NCI-H510A (cell line): ENCODE data around the gene PLCL1.
A peak's percentile ranks its signal among the peaks of the same experiment; 100 is the strongest.

Experiments used
- DNase-seq: peaks from one replicate; lab custom pipeline; 2025; lab: John Stamatoyannopoulos, UW

PLCL1 gene

DNA sequence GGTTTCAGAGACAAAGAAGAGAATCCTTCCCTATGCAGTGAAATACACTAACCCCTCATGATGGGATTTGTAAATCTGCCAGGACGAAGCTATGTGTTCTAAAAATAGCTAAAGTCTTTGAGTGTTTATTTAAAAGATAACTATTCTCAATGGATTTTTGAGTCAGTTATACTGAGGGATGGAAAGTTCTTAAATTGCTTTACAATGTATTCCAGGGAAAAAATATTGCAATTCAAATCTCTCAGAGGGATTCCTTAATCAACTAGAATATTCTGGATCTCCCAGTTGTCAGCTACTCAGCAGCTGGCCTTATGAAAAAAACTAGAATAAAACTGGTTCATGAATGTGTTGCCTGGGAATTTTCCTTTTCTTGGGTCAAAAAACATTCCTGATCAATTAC is 312.4 kb downstream of the PLCL1 start:
- DNase-seq: no peak

DNA sequence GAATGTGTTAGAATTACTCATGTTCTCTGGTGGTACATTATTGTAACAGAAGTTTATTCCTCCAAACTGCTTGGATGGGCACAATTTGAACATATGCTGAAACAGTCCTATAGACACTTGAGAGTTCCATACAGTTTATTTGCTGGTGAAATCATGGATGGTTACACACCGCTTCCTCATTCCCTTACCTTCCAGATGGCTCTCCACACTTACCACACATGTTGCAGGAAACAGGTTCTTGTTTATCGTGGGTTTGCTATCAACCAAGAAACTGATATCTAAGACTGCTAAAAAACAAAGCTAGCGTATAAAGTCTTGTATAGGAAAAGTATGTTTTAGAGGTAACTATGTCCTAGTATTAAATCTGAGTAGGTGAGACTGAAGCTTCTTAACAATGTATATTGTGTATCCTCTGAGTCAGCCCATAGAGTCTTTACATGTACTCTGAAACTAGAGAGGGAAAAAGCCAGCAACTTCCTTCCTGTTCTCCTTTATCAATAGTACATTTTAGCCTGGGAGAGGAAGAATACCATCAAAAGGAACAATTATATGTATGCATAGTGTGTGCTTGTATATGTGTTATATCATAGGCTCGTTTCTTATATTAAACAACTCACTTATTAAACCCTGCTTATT is 313.1 kb downstream of the PLCL1 start:
- no peak for DNase-seq

DNA sequence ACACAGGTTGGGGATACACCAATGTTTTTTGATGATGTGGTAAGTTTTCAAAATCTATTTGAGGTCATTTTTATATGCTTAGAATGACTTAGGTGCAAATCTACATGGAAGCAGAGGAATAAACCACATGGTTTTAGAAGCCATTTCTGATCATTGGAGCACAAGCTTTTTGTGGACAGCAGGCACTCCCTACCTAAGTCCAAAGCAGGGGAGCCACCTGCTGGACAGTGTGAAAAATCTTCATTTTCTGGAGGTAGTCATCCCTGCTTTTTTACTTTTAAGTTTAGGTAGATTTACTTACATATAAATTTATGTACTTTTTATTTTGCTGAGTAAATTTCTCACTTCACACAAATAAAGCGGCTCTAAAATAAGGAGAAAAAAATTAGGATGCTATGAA is 323.2 kb downstream of the PLCL1 start:
- peak; percentile 21 for DNase-seq

DNA sequence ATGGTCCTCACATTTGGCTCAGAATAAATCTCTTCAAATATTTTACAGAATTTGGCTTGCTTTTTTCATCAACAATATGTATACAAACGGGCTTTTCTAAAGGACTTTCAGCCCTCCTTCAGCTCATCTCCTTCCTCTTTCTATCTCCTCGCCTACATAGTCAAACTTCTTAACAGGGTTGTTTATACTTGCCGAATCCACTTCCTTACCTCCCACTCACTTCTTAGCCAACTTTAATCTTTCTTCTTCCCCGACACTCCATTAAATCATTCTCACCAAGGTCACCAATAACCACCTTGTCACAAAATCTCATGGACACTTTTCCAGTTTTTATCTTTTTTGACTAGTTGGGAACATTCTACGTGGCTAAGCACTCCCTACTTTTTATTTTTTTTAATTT is 325.2 kb downstream of the PLCL1 start:
- no peak for DNase-seq

DNA sequence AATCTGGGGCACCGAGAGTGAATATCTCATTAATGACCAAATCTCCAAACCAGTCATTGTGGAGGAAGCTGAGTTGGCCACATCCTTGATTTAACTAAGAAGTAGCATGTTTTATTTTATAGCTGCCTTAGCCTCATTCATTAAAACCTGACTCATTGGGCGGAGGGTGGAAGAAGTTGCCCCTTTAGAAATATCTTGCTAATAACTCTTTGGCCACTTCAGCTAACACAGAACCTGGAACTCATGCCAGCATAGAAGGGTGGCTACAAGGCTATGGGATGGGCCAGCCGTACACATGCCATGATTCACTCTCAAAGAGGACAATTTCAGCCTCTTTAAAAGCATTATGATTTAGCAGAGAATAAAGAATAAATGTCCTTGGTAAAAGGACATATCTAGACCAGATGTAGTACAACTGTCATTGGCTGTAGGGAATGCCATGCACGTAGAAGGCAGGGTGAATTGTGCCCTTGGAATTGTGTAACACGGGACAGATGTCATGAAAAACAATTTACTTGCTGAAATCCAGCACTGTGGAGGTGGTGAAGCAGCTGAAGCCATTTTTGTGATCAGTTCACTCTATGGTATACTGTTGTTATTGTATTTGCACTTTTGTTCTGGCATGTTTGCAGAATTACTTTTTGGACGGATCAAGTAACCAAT is 330.0 kb downstream of the PLCL1 start:
- no peak for DNase-seq

DNA sequence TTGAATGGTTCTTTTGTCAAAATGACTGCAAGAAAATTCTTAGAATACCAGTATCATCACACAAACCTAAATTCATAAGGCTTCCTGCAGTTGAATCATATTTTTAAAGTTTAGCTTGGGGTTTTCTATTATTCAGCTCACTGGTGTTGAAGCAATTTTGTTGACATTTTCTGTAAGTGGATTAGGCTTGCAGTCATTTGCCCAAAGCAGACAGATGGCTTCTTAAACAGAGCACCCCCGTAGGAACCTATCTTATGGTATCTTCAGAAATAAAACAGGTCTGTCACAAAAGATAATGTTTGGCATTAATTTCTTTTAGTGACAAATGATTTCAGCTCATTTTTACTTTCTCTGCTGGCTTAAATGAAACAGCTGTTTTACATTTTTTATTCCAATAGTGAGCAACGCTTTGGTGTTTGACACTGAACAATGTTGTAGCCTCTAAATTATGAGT is 331.1 kb downstream of the PLCL1 start:
- no peak for DNase-seq

DNA sequence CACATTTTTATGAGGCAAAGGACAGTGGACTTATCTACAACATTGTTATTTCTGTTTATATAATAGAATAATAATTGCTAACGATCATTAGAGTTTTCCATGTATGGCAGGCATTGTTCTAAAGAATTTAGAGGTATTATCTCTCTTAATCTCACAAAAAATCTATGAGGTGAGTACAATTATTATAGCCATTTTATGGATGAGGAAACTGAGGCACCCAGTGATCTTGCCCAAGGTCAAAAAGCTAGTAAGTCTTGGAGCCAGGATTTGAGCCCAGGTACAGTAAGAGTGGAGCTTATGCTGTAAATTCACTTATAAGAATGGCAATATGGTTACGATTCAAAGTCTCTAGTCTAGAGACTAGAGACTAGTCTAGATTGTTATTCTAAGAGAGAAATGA is 331.7 kb downstream of the PLCL1 start:
- no peak for DNase-seq

DNA sequence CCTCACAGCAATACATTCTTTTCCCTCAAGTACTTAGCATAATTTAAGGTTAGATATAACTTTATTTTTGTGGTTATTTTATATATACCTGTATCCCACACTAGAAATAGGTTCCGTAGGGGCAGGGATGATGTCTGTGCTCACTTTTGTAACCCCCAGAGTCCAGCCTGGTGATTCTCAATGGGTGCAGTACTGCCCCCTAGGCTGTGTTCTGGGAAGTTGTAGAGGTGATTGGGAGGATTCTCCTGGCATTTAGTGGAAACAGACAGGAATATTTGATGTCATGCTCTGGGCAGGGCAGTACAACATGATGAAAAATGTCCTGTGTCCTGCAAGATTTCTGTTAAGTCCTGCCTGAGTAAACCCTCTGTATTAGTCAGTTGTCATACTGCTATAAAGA is 333.3 kb downstream of the PLCL1 start:
- no peak for DNase-seq

DNA sequence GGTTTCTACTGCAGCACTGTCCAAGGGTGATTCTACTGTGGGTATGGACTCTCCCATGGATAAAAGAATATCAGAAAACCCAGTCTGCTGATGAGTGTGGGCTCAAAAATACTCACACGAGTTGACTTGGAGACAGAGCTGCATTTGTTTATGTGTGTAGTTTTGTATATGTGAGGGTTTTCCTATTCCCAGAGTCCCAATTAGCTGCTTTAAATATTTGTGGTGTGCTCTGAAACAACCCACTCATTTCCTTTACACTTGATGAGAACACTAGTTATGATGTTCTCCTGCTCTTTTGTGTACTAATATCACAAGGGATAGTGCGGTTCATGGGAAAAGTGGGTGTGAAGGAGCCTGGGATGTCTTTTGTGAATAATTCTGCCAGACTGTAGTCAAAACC is 337.3 kb downstream of the PLCL1 start:
- no peak for DNase-seq

DNA sequence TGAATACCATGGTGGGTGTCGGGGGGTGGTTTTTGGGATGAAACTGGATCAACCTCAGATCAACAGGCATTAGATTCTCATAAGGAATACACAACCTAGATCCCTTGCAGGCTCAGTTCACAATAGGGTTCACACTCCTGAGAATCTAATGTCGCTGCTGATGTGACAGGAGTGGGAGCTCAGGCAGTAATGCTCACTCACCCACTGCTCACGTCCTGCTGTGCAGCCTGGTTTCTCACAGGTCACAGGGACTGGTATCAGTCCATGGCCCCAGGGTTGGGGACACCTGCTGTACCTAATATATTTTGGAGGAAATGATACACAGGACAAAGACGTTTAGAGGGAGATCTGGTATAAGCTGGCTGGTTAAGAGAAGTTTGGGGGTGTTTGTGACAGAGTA is 338.8 kb downstream of the PLCL1 start:
- no peak for DNase-seq

DNA sequence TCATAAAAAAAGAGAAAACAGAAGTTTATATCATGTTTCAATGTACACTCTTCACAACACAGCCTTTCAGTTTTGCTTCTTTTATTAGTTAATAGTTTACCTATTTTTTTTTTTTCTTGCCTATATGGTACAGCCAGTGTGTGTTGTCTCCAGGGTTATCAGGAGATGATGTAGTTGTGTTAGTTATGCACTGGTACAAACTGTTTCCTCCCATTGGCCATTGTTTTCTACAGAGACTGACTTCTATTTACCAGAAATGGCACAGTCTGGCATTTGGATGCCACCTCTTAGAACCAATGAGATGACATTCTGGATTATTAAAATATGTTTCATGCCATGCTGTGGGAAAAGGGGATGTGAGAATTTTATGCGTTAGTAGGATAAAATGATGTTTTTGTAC is 339.4 kb downstream of the PLCL1 start:
- DNase-seq: no peak

DNA sequence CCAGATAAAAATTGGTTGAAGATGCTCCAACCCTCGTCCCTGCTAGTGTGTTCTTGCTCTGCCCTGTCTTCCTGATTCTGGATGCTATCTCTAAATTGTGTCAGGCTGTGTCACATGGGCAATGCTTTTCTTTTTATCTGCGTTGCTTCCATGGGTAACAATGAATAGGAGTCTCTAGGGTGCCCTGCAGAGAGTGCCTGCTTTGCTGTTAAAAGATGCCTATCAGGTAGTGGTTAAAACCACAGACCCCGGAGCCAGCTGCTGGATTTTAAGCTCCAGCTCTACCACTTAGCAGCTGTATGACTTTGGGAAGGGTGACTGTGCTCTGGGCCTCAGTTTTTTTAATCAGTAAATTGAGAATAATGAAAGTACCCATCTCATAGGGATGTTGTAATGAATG is 340.3 kb downstream of the PLCL1 start:
- no peak for DNase-seq

DNA sequence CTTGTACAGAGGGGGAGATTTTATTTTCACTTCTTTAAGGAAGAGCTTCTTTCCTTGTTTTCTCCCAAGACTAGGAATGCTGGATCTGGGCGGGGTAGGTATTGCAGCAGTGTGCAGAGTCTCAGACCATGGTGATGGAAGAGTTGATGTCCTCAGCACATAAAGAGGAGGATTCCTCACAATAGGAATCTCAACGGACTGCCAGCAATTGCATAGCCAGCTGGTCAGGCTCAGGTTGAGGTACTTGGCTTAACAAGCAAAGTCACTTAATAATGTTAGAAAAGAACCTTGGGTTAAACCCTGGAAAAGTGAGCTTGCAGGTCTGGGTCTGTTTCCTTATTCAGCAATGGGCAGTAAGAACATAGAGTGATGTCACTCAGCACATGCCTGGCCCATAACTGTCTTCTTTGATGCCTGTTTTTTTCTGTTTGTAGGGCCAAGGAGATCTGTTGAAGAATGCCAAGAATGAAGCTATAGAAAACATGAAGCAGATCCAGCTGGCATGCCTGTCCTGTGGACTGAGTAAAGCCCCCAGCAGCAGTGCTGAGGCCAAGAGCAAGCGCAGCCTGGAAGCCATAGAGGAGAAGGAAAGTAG is 342.1 kb downstream of the PLCL1 start:
- DNase-seq: no peak

DNA sequence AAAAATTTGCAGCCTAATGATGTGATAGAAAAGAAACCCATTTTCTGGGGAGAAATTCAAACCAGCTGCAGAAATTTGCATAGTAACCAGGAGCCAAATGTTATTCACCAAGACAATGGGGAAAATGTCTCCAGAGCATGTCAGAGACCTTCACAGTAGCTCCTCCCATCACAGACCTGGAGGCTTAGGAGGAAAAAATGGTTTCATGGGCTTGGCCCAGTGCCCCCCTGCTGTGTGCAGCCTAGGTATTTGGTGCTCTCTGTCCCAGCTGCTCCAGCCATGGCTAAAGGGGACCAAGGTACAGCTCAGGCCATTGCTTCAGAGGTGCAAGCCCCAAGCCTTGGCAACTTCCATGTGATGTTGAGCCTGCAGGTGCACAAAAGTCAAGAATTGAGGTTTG is 352.9 kb downstream of the PLCL1 start:
- no peak for DNase-seq

DNA sequence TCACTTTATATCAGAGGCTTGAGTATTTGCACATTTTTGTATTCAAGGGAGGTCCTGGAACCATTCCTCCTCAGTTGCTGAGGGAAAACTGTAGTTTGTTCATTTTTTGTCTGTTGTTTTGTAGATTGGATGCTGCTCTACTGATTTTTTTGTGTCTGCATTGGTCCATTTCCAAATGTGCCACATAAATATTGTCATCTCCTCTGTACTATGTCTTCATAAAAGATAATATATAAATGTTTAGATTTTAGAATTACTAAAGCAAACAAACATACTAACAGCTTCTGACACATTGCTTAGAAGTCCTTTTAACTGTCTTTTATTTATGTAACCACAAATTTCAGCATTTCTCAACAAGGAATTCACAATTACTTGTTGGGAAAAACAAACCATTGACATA is 356.8 kb downstream of the PLCL1 start:
- no peak for DNase-seq

DNA sequence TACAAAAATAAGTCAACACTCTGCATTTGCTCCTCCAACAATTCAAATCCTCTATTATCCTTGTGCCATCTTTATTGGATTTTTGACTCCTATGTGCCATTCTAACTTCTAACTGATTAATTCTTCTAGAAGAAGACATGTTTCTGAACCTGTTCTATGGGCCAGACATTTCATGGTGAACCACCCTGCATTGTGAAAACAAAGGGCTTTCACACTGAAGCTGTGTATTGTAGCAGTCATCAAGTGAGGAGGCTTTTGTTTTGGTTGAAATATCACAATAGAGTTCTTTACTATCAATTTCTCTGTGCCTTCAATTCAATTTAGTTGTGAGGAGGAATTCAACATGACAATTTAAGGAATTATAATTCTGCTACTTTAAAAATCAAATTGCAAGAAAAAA is 357.9 kb downstream of the PLCL1 start:
- no peak for DNase-seq

DNA sequence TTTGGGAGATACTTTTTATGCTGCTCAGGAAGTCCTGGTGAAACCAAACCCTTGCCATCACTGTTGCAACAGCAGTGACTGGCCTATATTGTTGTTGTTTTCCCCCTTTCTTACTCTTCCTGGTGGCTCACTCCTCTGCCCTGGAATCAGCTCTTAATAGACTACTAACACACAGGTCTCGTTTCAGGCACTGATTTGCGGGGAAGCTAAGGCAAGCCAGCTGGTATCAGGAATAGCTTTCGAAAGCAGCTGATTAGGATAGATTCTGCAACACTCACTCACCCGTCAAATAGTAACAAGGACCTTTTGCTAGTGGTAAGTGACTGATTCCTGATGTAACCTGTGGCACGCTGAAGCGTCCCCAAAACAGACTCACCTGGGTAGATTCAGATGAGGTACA is 360.4 kb downstream of the PLCL1 start:
- no peak for DNase-seq

DNA sequence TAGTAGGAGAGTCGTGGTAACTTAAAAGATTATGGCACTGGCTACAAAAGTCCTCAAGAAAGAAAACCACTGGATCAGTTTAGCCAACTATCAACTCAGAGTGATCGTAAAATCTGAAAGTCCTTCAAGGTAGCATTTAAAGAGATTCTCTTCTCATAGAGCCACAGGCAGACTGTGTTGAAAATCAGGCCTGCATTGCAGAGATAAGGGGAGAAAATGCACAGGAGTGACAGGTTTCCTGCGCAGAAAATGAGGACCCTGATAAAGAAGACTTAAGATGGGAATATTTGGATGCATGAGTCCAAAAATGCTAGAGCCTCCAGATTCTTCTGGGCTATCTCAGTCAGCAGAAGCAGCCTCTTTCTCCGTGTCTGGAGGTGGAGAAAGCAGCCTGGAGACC is 360.9 kb downstream of the PLCL1 start:
- DNase-seq: no peak

DNA sequence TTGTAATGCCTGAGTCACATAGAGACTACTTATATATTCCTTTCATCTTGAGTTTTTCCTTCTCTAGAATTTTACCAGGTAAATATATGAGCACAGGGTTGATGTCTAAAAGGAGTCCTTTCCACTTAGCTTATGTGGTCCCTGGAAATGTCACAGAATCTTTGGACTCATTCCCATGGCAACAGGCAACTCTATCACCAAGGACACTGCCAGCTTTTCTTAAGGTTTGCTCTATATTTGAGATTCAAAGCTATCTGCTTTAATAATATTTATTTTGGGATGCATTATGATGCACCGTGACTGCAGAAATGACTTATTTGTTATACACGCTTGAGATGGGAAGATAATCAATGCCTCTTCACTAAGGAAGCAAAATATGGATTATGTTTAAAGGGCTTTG is 363.0 kb downstream of the PLCL1 start:
- no peak for DNase-seq

DNA sequence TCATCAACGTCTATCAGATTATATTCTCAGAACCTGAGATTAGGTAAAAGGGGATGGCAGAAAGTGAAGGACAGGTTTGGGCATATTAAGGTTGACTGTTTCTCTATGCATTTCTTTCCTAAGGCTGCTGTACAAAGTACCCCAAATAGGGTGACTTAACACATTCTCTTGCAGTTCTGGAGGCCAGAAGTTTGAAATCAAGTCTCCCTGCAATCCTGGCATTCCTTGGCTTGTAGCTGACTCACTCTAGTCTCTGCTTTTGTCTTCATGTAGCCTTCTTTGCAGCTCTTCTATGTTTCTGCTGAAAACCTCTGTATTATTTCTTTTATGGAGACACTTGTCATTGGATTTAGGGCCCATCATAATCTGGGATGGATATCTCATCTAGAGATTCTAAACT is 364.3 kb downstream of the PLCL1 start:
- no peak for DNase-seq

DNA sequence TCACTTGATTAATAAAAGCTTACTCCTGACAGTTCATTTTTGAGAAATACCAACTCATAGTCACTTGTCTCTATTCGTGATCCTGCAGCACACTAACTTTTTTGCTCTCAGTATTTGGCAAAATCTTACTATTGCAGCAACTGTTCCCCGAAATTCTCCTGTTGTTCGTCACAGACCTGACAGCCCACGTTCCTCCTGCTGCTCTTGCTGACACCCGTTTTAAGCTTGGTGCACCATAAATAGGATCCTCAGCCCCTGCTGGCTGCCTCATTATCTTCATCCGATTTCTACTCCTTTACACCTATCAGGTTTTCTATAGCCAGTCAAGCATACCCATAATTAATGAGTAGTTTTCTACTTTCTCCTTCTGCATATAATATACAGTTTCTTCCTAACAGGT is 368.8 kb downstream of the PLCL1 start:
- no peak for DNase-seq

DNA sequence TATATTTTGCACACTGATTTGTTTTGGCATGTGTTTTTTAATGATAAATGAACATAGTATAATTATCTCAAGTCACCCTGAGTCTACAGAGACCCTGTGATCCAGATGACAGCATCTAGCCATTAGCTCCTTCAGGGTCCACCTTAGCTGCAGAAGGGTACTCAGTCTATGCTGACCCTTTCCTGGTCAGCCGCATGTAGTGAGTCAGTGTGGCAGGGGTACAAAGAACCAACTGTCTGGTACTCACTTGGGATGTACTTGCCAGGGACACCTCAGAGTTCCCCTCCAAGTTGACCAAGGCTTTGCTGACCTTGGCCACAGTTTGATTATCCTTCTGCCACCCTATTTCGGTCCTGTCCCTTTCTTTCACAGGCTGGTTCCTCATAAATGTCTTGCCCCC is 369.5 kb downstream of the PLCL1 start:
- no peak for DNase-seq

DNA sequence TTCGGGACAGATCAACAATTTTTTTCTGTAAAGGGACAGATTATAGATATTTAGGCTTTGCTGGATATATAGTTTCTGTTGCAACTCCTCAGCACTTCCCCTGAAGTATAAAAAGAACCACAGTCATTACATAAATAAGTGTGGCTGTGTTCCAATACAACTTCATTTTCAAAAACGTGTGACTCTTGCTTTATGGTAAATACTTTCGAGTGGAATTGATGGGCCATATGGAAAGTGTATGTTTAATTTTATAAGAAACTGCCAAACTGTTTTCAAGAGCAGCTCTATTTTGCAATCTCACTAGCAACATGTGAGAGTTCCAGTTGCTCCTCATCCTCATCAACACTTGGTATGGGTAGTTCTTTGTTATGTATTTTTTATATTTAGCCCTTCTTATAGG is 370.9 kb downstream of the PLCL1 start:
- no peak for DNase-seq

DNA sequence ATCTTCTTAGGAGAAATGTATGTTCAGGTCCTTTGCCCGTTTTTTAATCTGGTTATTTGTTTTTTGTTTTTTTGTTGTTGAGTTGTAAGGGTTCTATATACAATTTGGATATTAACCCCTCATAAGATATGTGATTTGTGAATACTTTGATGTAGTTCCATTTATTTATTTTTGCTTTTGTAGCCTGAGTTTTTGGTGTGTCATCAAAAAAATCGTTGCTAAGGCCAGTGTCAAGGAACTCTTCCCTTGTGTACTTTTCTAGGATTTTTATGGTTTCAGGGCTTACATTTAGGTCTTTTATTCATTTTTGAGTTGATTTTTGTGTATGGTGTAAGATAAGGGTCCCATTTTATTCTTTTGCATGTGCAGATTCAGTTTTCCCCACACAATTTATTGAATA is 372.6 kb downstream of the PLCL1 start:
- DNase-seq: no peak
